PFSK-1 (cell line): ENCODE results near the gene LIN28B.

Experiments
- POLR2AphosphoS5 ChIP-seq: IDR thresholded peaks from 2 replicates; pipeline ENCODE4 v1.6.1; 2012; ENCODE audit warnings: low read depth, mild to moderate bottlenecking, control low read depth, low read length, moderate library complexity
- REST ChIP-seq, 2 experiments: IDR thresholded peaks; 2 replicates each; pipeline versions ENCODE4 v1.6.1 to v1.8.0; 2011 to 2012; ENCODE audit warnings: low read depth in 2 of 2, low read length in 2 of 2, control low read depth in 1 of 2, inconsistent platforms in 1 of 2, mild to moderate bottlenecking in 1 of 2, moderate library complexity in 1 of 2; ENCODE audit not compliant: insufficient read depth in 1 of 2
- TAF1 ChIP-seq: IDR thresholded peaks from 2 replicates; pipeline ENCODE4 v1.6.1; 2012; ENCODE audit warnings: low read length, control low read depth, borderline replicate concordance; ENCODE audit not compliant: insufficient read depth

- TF ChIP-seq POLR2AphosphoS5 (no peak), REST (IDR thresholded peaks at IDR 0.05; ENCODE audit: insufficient read depth in 1 of 2, low read depth in 2 of 2, low read length in 2 of 2) (no peak), TAF1 (no peak)
Observed at GRCh38 chr6:104949206-104949605, 7.7 kb upstream of the LIN28B start.
